Nephron progenitor cell (in vitro differentiated cells): ENCODE results near the gene IQCN.
A peak's percentile ranks its signal among the peaks of the same experiment; 100 is the strongest.

Source experiments
- DNase-seq: peaks from one replicate; pipeline ENCODE4 v3.0.0; 2021
- H3K27ac Mint-ChIP-seq: 2 replicates; pipeline ENCODE4 v1.8.0; 2021; ENCODE audit warnings: mild to moderate bottlenecking, moderate library complexity, mixed read lengths
- H3K27me3 Mint-ChIP-seq: 2 replicates; pipeline ENCODE4 v1.8.0; 2021; ENCODE audit warnings: mild to moderate bottlenecking, low read depth, mixed read lengths; ENCODE audit not compliant: poor library complexity
- H3K36me3 Mint-ChIP-seq: 2 replicates; pipeline ENCODE4 v1.8.0; 2021; ENCODE audit warnings: low read depth, mixed read lengths
- H3K4me1 Mint-ChIP-seq: 2 replicates; pipeline ENCODE4 v1.8.0; 2021; ENCODE audit warnings: mixed read lengths
- H3K4me3 Mint-ChIP-seq: 2 replicates; pipeline ENCODE4 v1.8.0; 2021; ENCODE audit warnings: mild to moderate bottlenecking, moderate library complexity, mixed read lengths
- H3K9me3 Mint-ChIP-seq: 2 replicates; pipeline ENCODE4 v1.8.0; 2021; ENCODE audit warnings: mild to moderate bottlenecking, moderate library complexity, mixed read lengths
- CTCF ChIP-seq: fragments of 200-600 bp; sonication (generic); IDR thresholded peaks from 2 replicates; pipeline ENCODE4 v1.5.0; 2021; ENCODE audit warnings: antibody characterized with exemption

Gene IQCN

GRCh38 chr19:18281082-18282020 lies 7.1 kb upstream of the IQCN start, which contains the start of gene JUND:
TSS of gene JUND (minus strand) at chr19:18281622. CDS start at chr19:18281484, 138 bp downstream.
- Mint-ChIP-seq H3K4me3 (peak within 1 kb of the TSS; percentile 93), H3K9me3 (no peaks in the 10 kb centered on the region), H3K36me3 (peaks cover 27% of the 10 kb centered on the region), H3K4me1 (peaks cover 52% of the 10 kb centered on the region), H3K27me3 (no peaks in the 10 kb centered on the region), H3K27ac (peak within 1 kb of the TSS; percentile 99)
- DNase-seq, result peak; percentile 97
- no peak for TF ChIP-seq CTCF

GRCh38 chr19:18280247-18281081 lies 6.2 kb upstream of the IQCN start:
- Mint-ChIP-seq H3K27ac (peak overlapping the region; percentile 99), H3K36me3 (peaks cover 31% of the 10 kb centered on the region), H3K27me3 (no peaks in the 10 kb centered on the region), H3K4me3 (peak overlapping the region; percentile 96), H3K9me3 (no peaks in the 10 kb centered on the region), H3K4me1 (peaks cover 45% of the 10 kb centered on the region)
- DNase-seq, result peak; percentile 58
- no peak for TF ChIP-seq CTCF

GRCh38 chr19:18279516-18280246 lies 5.4 kb upstream of the IQCN start:
- peaks cover 42% of the 10 kb centered on the region for H3K4me1 Mint-ChIP-seq
- no peaks in the 10 kb centered on the region for H3K27me3 Mint-ChIP-seq
- peaks cover 35% of the 10 kb centered on the region for H3K36me3 Mint-ChIP-seq
- H3K27ac Mint-ChIP-seq, result peak overlapping the region; percentile 100
- DNase-seq, result peak; percentile 93
- H3K4me3 Mint-ChIP-seq, result peak overlapping the region; percentile 96
- peak; percentile 85 for TF ChIP-seq CTCF
- no peaks in the 10 kb centered on the region for H3K9me3 Mint-ChIP-seq

- no peaks in the 10 kb centered on the region for H3K9me3 Mint-ChIP-seq
- DNase-seq, result no peak
- H3K4me1 Mint-ChIP-seq, result peaks cover 39% of the 10 kb centered on the region
- H3K4me3 Mint-ChIP-seq, result peak overlapping the region; percentile 96
- TF ChIP-seq CTCF, result no peak
- peaks cover 40% of the 10 kb centered on the region for H3K36me3 Mint-ChIP-seq
- H3K27me3 Mint-ChIP-seq, result no peaks in the 10 kb centered on the region
- H3K27ac Mint-ChIP-seq, result peak overlapping the region; percentile 100
These were observed 4.9 kb upstream of the IQCN start for GRCh38 chr19:18279266-18279515.

- peak; percentile 18 for DNase-seq
- Mint-ChIP-seq H3K4me3 (peak overlapping the region; percentile 96), H3K36me3 (peaks cover 40% of the 10 kb centered on the region), H3K9me3 (no peaks in the 10 kb centered on the region), H3K27ac (peak overlapping the region; percentile 100), H3K4me1 (peaks cover 39% of the 10 kb centered on the region), H3K27me3 (no peaks in the 10 kb centered on the region)
- TF ChIP-seq CTCF, result no peak
These were observed 4.4 kb upstream of the IQCN start for GRCh38 chr19:18278521-18279265.
